ENCODE measurements around the gene EME2.

DNA sequence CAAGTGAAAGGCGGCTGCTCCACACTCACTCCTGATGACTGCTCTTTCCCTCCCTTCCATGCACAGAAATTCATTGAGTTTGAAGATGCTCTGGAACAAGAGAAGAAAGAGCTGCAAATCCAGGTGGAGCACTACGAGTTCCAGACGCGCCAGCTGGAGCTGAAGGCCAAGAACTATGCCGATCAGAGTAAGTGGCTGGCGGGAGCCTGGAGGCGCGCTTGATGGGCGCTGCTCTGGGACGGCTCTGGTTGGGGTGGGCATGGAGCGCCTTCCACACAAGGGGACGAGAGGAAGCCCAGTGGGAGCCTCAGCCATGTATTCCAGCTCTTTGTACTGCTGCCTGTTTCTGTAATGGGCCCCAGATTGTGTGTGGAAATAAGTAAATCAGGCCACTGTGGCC lies 48.1 kb upstream of the EME2 start:
- TF ChIP-seq EZH2 (IDR thresholded peaks at IDR 0.05; ENCODE audit: borderline replicate concordance, insufficient read depth, low read depth, low read length, poor library complexity, severe bottlenecking) = no peak
- TF ChIP-seq, protein P1, sequence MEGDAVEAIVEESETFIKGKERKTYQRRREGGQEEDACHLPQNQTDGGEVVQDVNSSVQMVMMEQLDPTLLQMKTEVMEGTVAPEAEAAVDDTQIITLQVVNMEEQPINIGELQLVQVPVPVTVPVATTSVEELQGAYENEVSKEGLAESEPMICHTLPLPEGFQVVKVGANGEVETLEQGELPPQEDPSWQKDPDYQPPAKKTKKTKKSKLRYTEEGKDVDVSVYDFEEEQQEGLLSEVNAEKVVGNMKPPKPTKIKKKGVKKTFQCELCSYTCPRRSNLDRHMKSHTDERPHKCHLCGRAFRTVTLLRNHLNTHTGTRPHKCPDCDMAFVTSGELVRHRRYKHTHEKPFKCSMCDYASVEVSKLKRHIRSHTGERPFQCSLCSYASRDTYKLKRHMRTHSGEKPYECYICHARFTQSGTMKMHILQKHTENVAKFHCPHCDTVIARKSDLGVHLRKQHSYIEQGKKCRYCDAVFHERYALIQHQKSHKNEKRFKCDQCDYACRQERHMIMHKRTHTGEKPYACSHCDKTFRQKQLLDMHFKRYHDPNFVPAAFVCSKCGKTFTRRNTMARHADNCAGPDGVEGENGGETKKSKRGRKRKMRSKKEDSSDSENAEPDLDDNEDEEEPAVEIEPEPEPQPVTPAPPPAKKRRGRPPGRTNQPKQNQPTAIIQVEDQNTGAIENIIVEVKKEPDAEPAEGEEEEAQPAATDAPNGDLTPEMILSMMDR (IDR thresholded peaks at IDR 0.05) = no peak

Data from B cell (primary cell).